Measurements from ENCODE around the gene TNFRSF11A.

TNFRSF11A gene

GRCh38 chr18:62409821-62410220, 84.7 kb downstream of the TNFRSF11A start:
- Histone ChIP-seq H3F3A (ENCODE audit: insufficient read depth, low read length) (no peaks in the 10 kb centered on the region), H3K9me2 (replicated peaks; ENCODE audit: insufficient read depth, low read length) (no peaks in the 10 kb centered on the region), H3K4me3 (ENCODE audit: low read length) (no peak overlapping the region), H3K36me3 (replicated peaks; ENCODE audit: insufficient read depth, low read length) (no peaks in the 10 kb centered on the region), H3K27me3 (replicated peaks; ENCODE audit: insufficient read depth, low read length) (no peaks in the 10 kb centered on the region), H4K20me1 (ENCODE audit: insufficient read depth, low read length) (no peaks in the 10 kb centered on the region), H2AFZ (ENCODE audit: low read length) (no peak overlapping the region), H3K9ac (ENCODE audit: low read length) (no peak overlapping the region), H3K4me2 (ENCODE audit: low read depth, low read length) (no peak overlapping the region), H3K27ac (ENCODE audit: low read length) (no peak overlapping the region), H3K4me1 (ENCODE audit: low read length) (no peaks in the 10 kb centered on the region), H3K9me3 (replicated peaks; ENCODE audit: insufficient read depth, low read length) (no peaks in the 10 kb centered on the region), H3K79me2 (ENCODE audit: low read length) (no peaks in the 10 kb centered on the region)
- DNase-seq: no peak
- TF ChIP-seq EZH2 (optimal IDR thresholded peaks at IDR 0.05; ENCODE audit: low read depth, low read length): no peak
- TF ChIP-seq EZH2phosphoT487 (IDR thresholded peaks at IDR 0.05; ENCODE audit: low read length): no peak
- TF ChIP-seq CTCF (IDR thresholded peaks at IDR 0.05; ENCODE audit: low read length): no peak

DNA sequence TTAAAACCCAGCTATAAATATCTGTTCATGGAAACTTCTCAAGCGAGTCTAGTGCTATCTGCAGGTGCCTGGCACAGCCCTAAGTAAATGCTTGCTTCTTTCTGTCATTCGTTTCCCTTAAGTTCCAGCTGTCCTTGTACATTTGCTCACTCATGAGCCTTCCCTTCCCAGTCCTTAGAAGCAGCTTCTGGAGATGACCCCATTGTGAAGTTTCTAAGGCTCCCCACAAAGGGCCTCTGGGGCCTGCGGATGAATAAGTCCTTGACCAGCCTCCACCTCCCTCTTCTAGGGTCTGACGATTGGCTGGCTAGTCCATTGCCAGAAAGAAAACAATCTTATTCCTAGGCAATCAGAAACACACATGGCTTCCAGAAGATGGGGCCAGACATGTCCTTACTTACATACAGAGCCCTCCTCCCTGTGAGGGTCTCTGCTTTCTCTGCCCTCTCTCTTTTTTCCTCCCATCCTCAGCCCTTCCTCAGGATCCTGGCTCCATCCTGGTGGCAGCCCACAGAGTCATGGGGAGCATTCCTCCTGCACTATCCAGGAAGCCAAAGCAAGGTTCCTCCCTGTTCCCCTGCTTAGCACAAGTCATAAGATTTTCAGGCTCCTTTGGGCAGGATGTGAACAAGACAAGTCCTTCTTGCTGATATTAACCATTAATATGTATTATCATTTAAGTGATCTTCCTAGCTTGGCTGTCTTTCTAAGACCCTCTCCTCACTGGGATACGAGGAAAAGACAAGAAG, 87.3 kb downstream of the TNFRSF11A start:
- no peaks in the 10 kb centered on the region for H3K9me2 ChIP-seq (replicated peaks; ENCODE audit: insufficient read depth, low read length)

DNA sequence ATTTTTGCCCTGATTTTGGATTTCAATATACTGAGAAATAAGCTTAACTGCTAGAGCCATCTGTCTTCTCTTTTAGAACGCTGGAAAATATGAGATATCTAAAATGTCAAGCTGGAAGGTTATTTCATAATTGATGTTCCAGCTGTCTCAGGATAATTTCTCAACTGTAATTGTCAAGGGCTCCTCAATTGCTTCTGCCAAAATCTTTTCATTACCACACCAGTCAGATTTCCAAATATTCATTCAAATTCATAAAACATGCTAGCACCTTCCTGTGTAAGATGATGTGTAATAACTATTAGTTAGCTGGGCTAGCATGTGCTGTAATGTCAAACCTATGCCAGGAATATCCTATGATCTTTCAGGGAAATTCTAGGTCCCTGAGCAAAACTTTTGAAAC, 88.1 kb downstream of the TNFRSF11A start:
- no peak for DNase-seq
- TF ChIP-seq EZH2 (optimal IDR thresholded peaks at IDR 0.05; ENCODE audit: low read depth, low read length) (no peak), EZH2phosphoT487 (IDR thresholded peaks at IDR 0.05; ENCODE audit: low read length) (no peak), CTCF (IDR thresholded peaks at IDR 0.05; ENCODE audit: low read length) (no peak)
- Histone ChIP-seq H3K27me3 (replicated peaks; ENCODE audit: insufficient read depth, low read length) (no peaks in the 10 kb centered on the region), H3K4me2 (ENCODE audit: low read depth, low read length) (no peak overlapping the region), H3F3A (ENCODE audit: insufficient read depth, low read length) (no peaks in the 10 kb centered on the region), H3K9me2 (replicated peaks; ENCODE audit: insufficient read depth, low read length) (no peaks in the 10 kb centered on the region), H3K4me3 (ENCODE audit: low read length) (no peak overlapping the region), H4K20me1 (ENCODE audit: insufficient read depth, low read length) (no peaks in the 10 kb centered on the region), H3K9me3 (replicated peaks; ENCODE audit: insufficient read depth, low read length) (no peaks in the 10 kb centered on the region), H3K27ac (ENCODE audit: low read length) (no peak overlapping the region), H3K36me3 (replicated peaks; ENCODE audit: insufficient read depth, low read length) (no peaks in the 10 kb centered on the region), H2AFZ (ENCODE audit: low read length) (no peak overlapping the region), H3K9ac (ENCODE audit: low read length) (no peak overlapping the region), H3K79me2 (ENCODE audit: low read length) (no peaks in the 10 kb centered on the region), H3K4me1 (ENCODE audit: low read length) (no peaks in the 10 kb centered on the region)

More for the DNA sequence above, 87.3 kb downstream of the TNFRSF11A start:
- DNase-seq: no peak
- Histone ChIP-seq H3K36me3 (replicated peaks; ENCODE audit: insufficient read depth, low read length) (no peaks in the 10 kb centered on the region), H2AFZ (ENCODE audit: low read length) (no peak overlapping the region), H3K4me2 (ENCODE audit: low read depth, low read length) (no peak overlapping the region), H3F3A (ENCODE audit: insufficient read depth, low read length) (no peaks in the 10 kb centered on the region), H4K20me1 (ENCODE audit: insufficient read depth, low read length) (no peaks in the 10 kb centered on the region), H3K4me1 (ENCODE audit: low read length) (no peaks in the 10 kb centered on the region), H3K9ac (ENCODE audit: low read length) (no peak overlapping the region), H3K79me2 (ENCODE audit: low read length) (no peaks in the 10 kb centered on the region), H3K4me3 (ENCODE audit: low read length) (no peak overlapping the region), H3K9me3 (replicated peaks; ENCODE audit: insufficient read depth, low read length) (no peaks in the 10 kb centered on the region), H3K27ac (ENCODE audit: low read length) (no peak overlapping the region), H3K27me3 (replicated peaks; ENCODE audit: insufficient read depth, low read length) (no peaks in the 10 kb centered on the region)
- TF ChIP-seq EZH2phosphoT487 (IDR thresholded peaks at IDR 0.05; ENCODE audit: low read length) (no peak), CTCF (IDR thresholded peaks at IDR 0.05; ENCODE audit: low read length) (no peak), EZH2 (optimal IDR thresholded peaks at IDR 0.05; ENCODE audit: low read depth, low read length) (no peak)

Data from MM.1S (cell line).